HepG2 (cell line): ENCODE results near the gene CATSPERD. TPM values are rescaled to one million over a fixed set of nuclear protein-coding genes. Genes with fewer than 3 reads are reported as not detected.
A peak's percentile ranks its signal among the peaks of the same experiment; 100 is the strongest.

Experiments used
- ATF1 ChIP-seq: IDR thresholded peaks from 2 replicates; pipeline ENCODE4 v1.6.1; 2016; ENCODE audit warnings: mild to moderate bottlenecking, control low read depth
- ETV6 ChIP-seq: sonication (generic); formaldehyde crosslinking; conservative IDR thresholded peaks from 2 replicates; pipeline ENCODE4 v1.4.0; 2020; ENCODE audit warnings: missing genetic modification reagents
- GPBP1L1 ChIP-seq: sonication (generic); formaldehyde crosslinking; IDR thresholded peaks from 2 replicates; pipeline ENCODE4 v1.5.0; 2020; ENCODE audit warnings: mild to moderate bottlenecking, missing genetic modification reagents
- KIAA2018 ChIP-seq: sonication (generic); formaldehyde crosslinking; IDR thresholded peaks from 2 replicates; pipeline ENCODE4 v1.5.0; 2020; ENCODE audit warnings: mild to moderate bottlenecking, missing genetic modification reagents, borderline replicate concordance
- PLRG1 ChIP-seq: fragments of 450-650 bp; conservative IDR thresholded peaks from 2 replicates; pipeline ENCODE4 v1.6.1; 2016
- RBAK ChIP-seq: sonication (generic); formaldehyde crosslinking; IDR thresholded peaks from 2 replicates; pipeline ENCODE4 v1.5.1; 2020; ENCODE audit warnings: mild to moderate bottlenecking, missing genetic modification reagents
- RBFOX2 ChIP-seq: fragments of 200-400 bp; formaldehyde crosslinking; IDR thresholded peaks from 2 replicates; pipeline ENCODE4 v1.6.1; 2017; ENCODE audit warnings: low read depth, mild to moderate bottlenecking, low read length
- RCOR2 ChIP-seq: IDR thresholded peaks from 2 replicates; pipeline ENCODE4 v1.6.1; 2016; ENCODE audit warnings: missing biosample characterization, missing genetic modification reagents
- THAP11 ChIP-seq: IDR thresholded peaks from 2 replicates; pipeline ENCODE4 v1.6.1; 2016; ENCODE audit warnings: missing biosample characterization, missing genetic modification reagents
- ZNF317 ChIP-seq: sonication (generic); formaldehyde crosslinking; IDR thresholded peaks from 2 replicates; pipeline ENCODE4 v1.5.0; 2020; ENCODE audit warnings: mild to moderate bottlenecking, missing genetic modification reagents
- ZNF333 ChIP-seq: sonication (generic); formaldehyde crosslinking; IDR thresholded peaks from 2 replicates; pipeline ENCODE4 v1.4.0; 2020; ENCODE audit warnings: mild to moderate bottlenecking, missing genetic modification reagents, borderline replicate concordance
- ZNF354B ChIP-seq: sonication (generic); formaldehyde crosslinking; IDR thresholded peaks from 2 replicates; pipeline ENCODE4 v1.8.0; 2022; ENCODE audit warnings: mild to moderate bottlenecking, missing genetic modification reagents
- ZNF570 ChIP-seq: sonication (generic); formaldehyde crosslinking; IDR thresholded peaks from 2 replicates; pipeline ENCODE4 v1.4.0; 2020; ENCODE audit warnings: mild to moderate bottlenecking, missing genetic modification reagents, borderline replicate concordance
- ZNF720 ChIP-seq: sonication (generic); formaldehyde crosslinking; IDR thresholded peaks from 2 replicates; pipeline ENCODE4 v1.4.0; 2020; ENCODE audit warnings: missing genetic modification reagents
- polyA plus RNA-seq, 8 experiments: library from polyadenylated mRNA; depleted of rRNA in 3 of 8; stranded (reverse) in 7 of 8; unstranded in 1 of 8; fragments of >200 nt; fragmentation: Illumina TruSeq in 4 of 8; extraction: Trizol in 4 of 8; gene quantifications; 2 replicates each; pipeline versions ENCODE4 v1.2.1 to v1.2.3, GENCODE V29; 2011 to 2016; ENCODE audit warnings: low read depth in 4 of 8, missing spikeins in 1 of 8, mixed read lengths in 1 of 8; ENCODE audit not compliant: insufficient read depth in 1 of 8
- total RNA-seq, 5 experiments: library from RNA; depleted of rRNA; stranded (reverse); fragments of >200 nt; fragmentation: Illumina TruSeq; extraction: Trizol; gene quantifications; 2 replicates each; pipeline ENCODE4 v1.2.3, GENCODE V29; 2016; ENCODE audit warnings: low read depth in 1 of 5
- TF ChIP-seq, protein P1 (sequence below): conservative IDR thresholded peaks from 2 replicates; pipeline ENCODE4 v1.6.1; 2018; ENCODE audit warnings: missing genetic modification reagents
- TF ChIP-seq, protein P2 (sequence below): sonication (generic); formaldehyde crosslinking; IDR thresholded peaks from 2 replicates; pipeline ENCODE4 v1.8.0; 2022; ENCODE audit warnings: mild to moderate bottlenecking, missing genetic modification reagents

Gene CATSPERD
- total and polyA plus RNA-seq, 2 of the 13 experiments (the other 11 are each of a cell fraction or from before 2014, with no cell fraction given) = 0.04 TPM; not detected in 1

- no peak for TF ChIP-seq ETV6
- no peak for TF ChIP-seq PLRG1
- peak; percentile 83 for TF ChIP-seq RBFOX2
- TF ChIP-seq, protein P1, sequence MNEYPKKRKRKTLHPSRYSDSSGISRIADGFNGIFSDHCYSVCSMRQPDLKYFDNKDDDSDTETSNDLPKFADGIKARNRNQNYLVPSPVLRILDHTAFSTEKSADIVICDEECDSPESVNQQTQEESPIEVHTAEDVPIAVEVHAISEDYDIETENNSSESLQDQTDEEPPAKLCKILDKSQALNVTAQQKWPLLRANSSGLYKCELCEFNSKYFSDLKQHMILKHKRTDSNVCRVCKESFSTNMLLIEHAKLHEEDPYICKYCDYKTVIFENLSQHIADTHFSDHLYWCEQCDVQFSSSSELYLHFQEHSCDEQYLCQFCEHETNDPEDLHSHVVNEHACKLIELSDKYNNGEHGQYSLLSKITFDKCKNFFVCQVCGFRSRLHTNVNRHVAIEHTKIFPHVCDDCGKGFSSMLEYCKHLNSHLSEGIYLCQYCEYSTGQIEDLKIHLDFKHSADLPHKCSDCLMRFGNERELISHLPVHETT (CRISPR knock-in tag) = 0 out of 2 replicates have a peak, but pooled peaks have one; percentile 42
- no peak for TF ChIP-seq RBAK (CRISPR knock-in tag)
- TF ChIP-seq, protein P2, sequence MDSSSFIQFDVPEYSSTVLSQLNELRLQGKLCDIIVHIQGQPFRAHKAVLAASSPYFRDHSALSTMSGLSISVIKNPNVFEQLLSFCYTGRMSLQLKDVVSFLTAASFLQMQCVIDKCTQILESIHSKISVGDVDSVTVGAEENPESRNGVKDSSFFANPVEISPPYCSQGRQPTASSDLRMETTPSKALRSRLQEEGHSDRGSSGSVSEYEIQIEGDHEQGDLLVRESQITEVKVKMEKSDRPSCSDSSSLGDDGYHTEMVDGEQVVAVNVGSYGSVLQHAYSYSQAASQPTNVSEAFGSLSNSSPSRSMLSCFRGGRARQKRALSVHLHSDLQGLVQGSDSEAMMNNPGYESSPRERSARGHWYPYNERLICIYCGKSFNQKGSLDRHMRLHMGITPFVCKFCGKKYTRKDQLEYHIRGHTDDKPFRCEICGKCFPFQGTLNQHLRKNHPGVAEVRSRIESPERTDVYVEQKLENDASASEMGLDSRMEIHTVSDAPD (CRISPR knock-in tag) = no peak
- TF ChIP-seq ZNF354B (CRISPR knock-in tag) = no peak
- TF ChIP-seq GPBP1L1 (CRISPR knock-in tag) = no peak
- no peak for TF ChIP-seq ZNF720 (CRISPR knock-in tag)
- TF ChIP-seq THAP11 (CRISPR knock-in tag) = peak; percentile 100
- no peak for TF ChIP-seq ZNF570
- peak; percentile 87 for TF ChIP-seq ATF1 (CRISPR knock-in tag)
- no peak for TF ChIP-seq KIAA2018 (CRISPR knock-in tag)
- TF ChIP-seq ZNF317 = peak; percentile 89
- TF ChIP-seq ZNF333 (CRISPR knock-in tag) = no peak
- TF ChIP-seq RCOR2 = no peak
These were observed 39.7 kb upstream of the CATSPERD start, which contains the start of the genes HSD11B1L and MICOS13 (continued) for GRCh38 chr19:5680437-5681368.
